Prostate gland (tissue), 2 donors: ENCODE measurements around the gene SNIP1.

Experiments used
- POLR2A ChIP-seq: fragments of 450-650 bp; IDR thresholded peaks from one replicate; pipeline ENCODE4 v1.6.1; 2016; ENCODE audit warnings: antibody characterized with exemption, mild to moderate bottlenecking
- POLR2AphosphoS5 ChIP-seq: sonication (generic); formaldehyde crosslinking; IDR thresholded peaks from one replicate; pipeline ENCODE4 v1.6.1; 2017; ENCODE audit warnings: antibody characterized with exemption
- TF ChIP-seq, protein P1 (sequence below), 4 experiments: fragments of 200-600 bp in 2 of 4; fragments of 450-650 bp in 2 of 4; sonication (generic) in 2 of 4; IDR thresholded peaks; 1 replicate in 3 of 4; 2 replicates in 1 of 4; pipeline ENCODE4 v1.5.1; 2016 to 2019; ENCODE audit warnings: antibody characterized with exemption in 4 of 4, mild to moderate bottlenecking in 2 of 4, moderate library complexity in 2 of 4

- TF ChIP-seq, protein P1, sequence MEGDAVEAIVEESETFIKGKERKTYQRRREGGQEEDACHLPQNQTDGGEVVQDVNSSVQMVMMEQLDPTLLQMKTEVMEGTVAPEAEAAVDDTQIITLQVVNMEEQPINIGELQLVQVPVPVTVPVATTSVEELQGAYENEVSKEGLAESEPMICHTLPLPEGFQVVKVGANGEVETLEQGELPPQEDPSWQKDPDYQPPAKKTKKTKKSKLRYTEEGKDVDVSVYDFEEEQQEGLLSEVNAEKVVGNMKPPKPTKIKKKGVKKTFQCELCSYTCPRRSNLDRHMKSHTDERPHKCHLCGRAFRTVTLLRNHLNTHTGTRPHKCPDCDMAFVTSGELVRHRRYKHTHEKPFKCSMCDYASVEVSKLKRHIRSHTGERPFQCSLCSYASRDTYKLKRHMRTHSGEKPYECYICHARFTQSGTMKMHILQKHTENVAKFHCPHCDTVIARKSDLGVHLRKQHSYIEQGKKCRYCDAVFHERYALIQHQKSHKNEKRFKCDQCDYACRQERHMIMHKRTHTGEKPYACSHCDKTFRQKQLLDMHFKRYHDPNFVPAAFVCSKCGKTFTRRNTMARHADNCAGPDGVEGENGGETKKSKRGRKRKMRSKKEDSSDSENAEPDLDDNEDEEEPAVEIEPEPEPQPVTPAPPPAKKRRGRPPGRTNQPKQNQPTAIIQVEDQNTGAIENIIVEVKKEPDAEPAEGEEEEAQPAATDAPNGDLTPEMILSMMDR (IDR thresholded peaks at IDR 0.05): no peak
- no peak for TF ChIP-seq POLR2AphosphoS5
- no peak for TF ChIP-seq POLR2A
These were observed 9.1 kb downstream of the SNIP1 start for GRCh38 chr1:37545019-37545418.
